IMR-90 (cell line): ENCODE measurements around the gene ANKRD24. TPM values are rescaled to one million over a fixed set of nuclear protein-coding genes. Genes with fewer than 3 reads are reported as not detected.

Experiments used
- ATAC-seq: fragments of 200-7000 bp; cut with Tn5 transposase; 2 replicates; pipeline ENCODE4 v1.9.1; 2020; ENCODE audit warnings: low read depth, mild to moderate bottlenecking, moderate library complexity
- BruUV-seq: library from RNA; stranded (reverse); fragments of 400-500 nt; replicated peaks from 2 replicates; lab custom pipeline; 2021; lab: Mats Ljungman, UMichigan
- CTCF ChIA-PET: fragments of 300-600 bp; formaldehyde crosslinking; extraction: SDS; loops from one replicate; lab custom pipeline; 2021; ENCODE audit warnings: antibody characterized with exemption; lab: Yijun Ruan, JAX
- POLR2A ChIA-PET: fragments of 300-600 bp; sonication (Branson Sonifier 250); formaldehyde crosslinking; loops from one replicate; lab custom pipeline; 2022; ENCODE audit warnings: antibody characterized with exemption; ENCODE audit not compliant: unreplicated experiment; lab: Charles Lee
- DNase-seq: peaks from one replicate; pipeline ENCODE4 v3.0.0; 2013
- H2AFZ ChIP-seq: replicated peaks from 2 replicates; pipeline ENCODE3; 2013; ENCODE audit warnings: low read length, mild to moderate bottlenecking; ENCODE audit not compliant: poor library complexity
- H2AK5ac ChIP-seq: 2 replicates; pipeline ENCODE4 v1.6.1; 2013; ENCODE audit warnings: low read depth, low read length, inconsistent platforms
- H2AK9ac ChIP-seq: replicated peaks from 2 replicates; pipeline ENCODE3; 2013; ENCODE audit warnings: mild to moderate bottlenecking, low read depth, low read length, moderate library complexity; ENCODE audit not compliant: poor library complexity
- H2BK120ac ChIP-seq: 2 replicates; pipeline ENCODE4 v1.6.1; 2013; ENCODE audit warnings: low read depth, low read length, inconsistent platforms
- H2BK15ac ChIP-seq: 3 replicates; pipeline ENCODE4 v1.6.1; 2013; ENCODE audit warnings: low read depth, low read length, inconsistent platforms
- H2BK20ac ChIP-seq: 2 replicates; pipeline ENCODE4 v1.6.1; 2013; ENCODE audit warnings: low read depth, mild to moderate bottlenecking, inconsistent platforms, low read length, moderate library complexity
- H2BK5ac ChIP-seq: 2 replicates; pipeline ENCODE4 v1.6.1; 2013; ENCODE audit warnings: mild to moderate bottlenecking, low read depth, low read length, inconsistent platforms; ENCODE audit not compliant: poor library complexity, severe bottlenecking
- H3K14ac ChIP-seq: replicated peaks from 2 replicates; pipeline ENCODE4 v1.6.1; 2013; ENCODE audit warnings: low read depth, low read length, inconsistent platforms
- H3K18ac ChIP-seq: 2 replicates; pipeline ENCODE4 v1.6.1; 2013; ENCODE audit warnings: low read depth, low read length, control low read depth
- H3K23ac ChIP-seq: 2 replicates; pipeline ENCODE4 v1.6.1; 2013; ENCODE audit warnings: low read depth, low read length, inconsistent platforms
- H3K27ac ChIP-seq: 2 replicates; pipeline ENCODE4 v1.5.1; 2013; ENCODE audit warnings: mild to moderate bottlenecking, control low read depth, low read length; ENCODE audit not compliant: insufficient read depth
- H3K27me3 ChIP-seq: 2 replicates; pipeline ENCODE4 v1.6.1; 2013; ENCODE audit warnings: low read length; ENCODE audit not compliant: control insufficient read depth, insufficient read depth
- H3K36me3 ChIP-seq: 2 replicates; pipeline ENCODE4 v1.6.1; 2013; ENCODE audit warnings: low read length, mixed read lengths; ENCODE audit not compliant: control insufficient read depth, insufficient read depth
- H3K4ac ChIP-seq: 2 replicates; pipeline ENCODE4 v1.6.1; 2013; ENCODE audit warnings: low read depth, low read length, inconsistent platforms
- H3K4me1 ChIP-seq: 2 replicates; pipeline ENCODE4 v1.6.1; 2013; ENCODE audit warnings: low read length, mixed read lengths; ENCODE audit not compliant: control insufficient read depth, insufficient read depth
- H3K4me2 ChIP-seq: 2 replicates; pipeline ENCODE4 v1.6.1; 2013; ENCODE audit warnings: low read depth, mild to moderate bottlenecking, control low read depth, low read length, moderate library complexity
- H3K4me3 ChIP-seq: 2 replicates; pipeline ENCODE4 v1.5.1; 2013; ENCODE audit warnings: low read depth, mild to moderate bottlenecking, control low read depth, low read length, moderate library complexity; ENCODE audit not compliant: insufficient read depth
- H3K56ac ChIP-seq: 2 replicates; pipeline ENCODE4 v1.6.1; 2013; ENCODE audit warnings: low read length, inconsistent platforms; ENCODE audit not compliant: insufficient read depth; ENCODE audit errors: extremely low read depth
- H3K79me1 ChIP-seq, 2 experiments: 2 replicates each; pipeline ENCODE4 v1.6.1; 2013; ENCODE audit warnings: low read length in 2 of 2, inconsistent platforms in 1 of 2, low read depth in 1 of 2
- H3K9ac ChIP-seq: 2 replicates; pipeline ENCODE4 v1.6.1; 2013; ENCODE audit warnings: low read depth, low read length, control low read depth
- H3K9me1 ChIP-seq: 2 replicates; pipeline ENCODE4 v1.6.1; 2013; ENCODE audit warnings: low read length, inconsistent platforms; ENCODE audit not compliant: insufficient read depth
- H3K9me3 ChIP-seq: 2 replicates; pipeline ENCODE4 v1.6.1; 2013; ENCODE audit warnings: low read length; ENCODE audit not compliant: control insufficient read depth, insufficient read depth
- H4K20me1 ChIP-seq: 2 replicates; pipeline ENCODE4 v1.6.1; 2013; ENCODE audit warnings: low read length, inconsistent platforms; ENCODE audit not compliant: insufficient read depth
- H4K5ac ChIP-seq: 2 replicates; pipeline ENCODE4 v1.6.1; 2013; ENCODE audit warnings: mild to moderate bottlenecking, low read depth, low read length, control low read depth
- H4K8ac ChIP-seq, 2 experiments: 2 replicates each; pipeline ENCODE4 v1.6.1; 2013; ENCODE audit warnings: low read depth in 2 of 2, low read length in 2 of 2, control low read depth in 1 of 2, inconsistent platforms in 1 of 2
- H4K91ac ChIP-seq: 2 replicates; pipeline ENCODE4 v1.6.1; 2013; ENCODE audit warnings: low read depth, low read length, inconsistent platforms; ENCODE audit not compliant: insufficient read depth
- CEBPB ChIP-seq: IDR thresholded peaks from 2 replicates; pipeline ENCODE4 v1.6.1; 2012; ENCODE audit warnings: low read depth, low read length, improper control_type of control experiment
- WGBS, 2 experiments: methylation state at CpG; one replicate each; pipeline versions ENCODE4 v1.1.5 to v1.1.7; 2013; ENCODE audit warnings: missing lambda C conversion rate in 2 of 2; ENCODE audit not compliant: insufficient read length in 1 of 2; ENCODE audit errors: extremely low coverage in 2 of 2; 5-methylcytosine and 5-hydroxymethylcytosine counted together
- dilution Hi-C: fragments of 300-500 bp; cut with HindIII; formaldehyde crosslinking; loops from one replicate; pipeline ENCODE4 v1.14.3; 2018; ENCODE audit warnings: low sequenced_read_pairs; ENCODE audit not compliant: unreplicated experiment
- in situ Hi-C: fragments of 300-500 bp; cut with MboI; formaldehyde crosslinking; loops from 3 replicates; pipeline ENCODE4 v1.14.3; 2019; ENCODE audit warnings: low sequenced_read_pairs, inconsistent platforms, mixed read lengths
- intact Hi-C: fragments of 100-400 bp; cut with micrococcal nuclease; formaldehyde crosslinking; loops from 2 replicates; pipeline ENCODE4 v1.10.0; 2022
- polyA plus RNA-seq, 3 experiments: library from polyadenylated mRNA; depleted of rRNA; stranded (reverse); fragments of >200 nt; gene quantifications; 2 replicates each; pipeline ENCODE4 v1.2.3, GENCODE V29; 2012; ENCODE audit warnings: low replicate concordance in 1 of 3
- total RNA-seq: library from RNA; depleted of rRNA; stranded (reverse); fragments of >200 nt; gene quantifications from 2 replicates; pipeline ENCODE4 v1.2.3, GENCODE V29; 2012
- TF ChIP-seq, protein P1 (sequence below): fragments of 150-350 bp; IDR thresholded peaks from 2 replicates; pipeline ENCODE4 v1.6.1; 2017; ENCODE audit warnings: mild to moderate bottlenecking, antibody characterized with exemption, low read length, low read depth

Gene ANKRD24
- total and polyA plus RNA-seq, 2 of the 4 experiments (the other 2 are of a cell fraction): 0.18 to 0.21 TPM

DNA sequence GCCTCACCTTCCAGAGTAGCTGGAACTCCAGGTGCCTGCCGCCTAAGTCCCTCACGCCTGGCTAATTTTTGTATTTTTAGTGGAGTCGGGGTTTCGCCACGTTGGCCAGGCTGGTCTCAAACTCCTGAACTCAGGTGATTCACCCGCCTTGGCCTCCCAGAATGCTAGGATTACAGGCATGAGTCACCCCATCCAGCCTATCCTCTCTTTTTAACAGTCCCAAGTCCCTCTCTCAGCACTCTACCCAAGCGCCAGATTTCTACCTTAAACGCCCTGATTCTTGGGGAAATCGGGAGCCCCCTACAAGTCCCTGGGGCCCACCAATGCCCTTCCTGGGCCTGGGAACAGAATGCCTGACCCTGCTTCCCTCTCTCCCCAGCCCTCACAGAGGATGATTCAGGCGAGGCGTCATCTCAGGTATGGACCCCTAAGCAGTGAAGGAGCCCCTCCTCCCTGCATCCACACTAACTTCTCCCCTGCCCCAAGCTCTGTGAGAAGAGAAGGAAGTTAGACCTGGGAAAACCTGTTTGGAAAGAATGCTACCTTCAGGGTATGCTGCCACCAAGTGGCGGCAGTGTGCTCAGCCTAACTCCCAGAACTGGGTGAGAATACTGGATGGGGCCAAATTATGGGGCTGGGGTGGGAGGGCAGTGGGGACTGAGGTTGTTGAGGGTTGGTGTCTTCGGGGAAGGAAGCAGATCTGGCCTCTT is 26.1 kb downstream of the ANKRD24 start (continued):
- TF ChIP-seq, protein P1, sequence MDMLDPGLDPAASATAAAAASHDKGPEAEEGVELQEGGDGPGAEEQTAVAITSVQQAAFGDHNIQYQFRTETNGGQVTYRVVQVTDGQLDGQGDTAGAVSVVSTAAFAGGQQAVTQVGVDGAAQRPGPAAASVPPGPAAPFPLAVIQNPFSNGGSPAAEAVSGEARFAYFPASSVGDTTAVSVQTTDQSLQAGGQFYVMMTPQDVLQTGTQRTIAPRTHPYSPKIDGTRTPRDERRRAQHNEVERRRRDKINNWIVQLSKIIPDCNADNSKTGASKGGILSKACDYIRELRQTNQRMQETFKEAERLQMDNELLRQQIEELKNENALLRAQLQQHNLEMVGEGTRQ: no peak

DNA sequence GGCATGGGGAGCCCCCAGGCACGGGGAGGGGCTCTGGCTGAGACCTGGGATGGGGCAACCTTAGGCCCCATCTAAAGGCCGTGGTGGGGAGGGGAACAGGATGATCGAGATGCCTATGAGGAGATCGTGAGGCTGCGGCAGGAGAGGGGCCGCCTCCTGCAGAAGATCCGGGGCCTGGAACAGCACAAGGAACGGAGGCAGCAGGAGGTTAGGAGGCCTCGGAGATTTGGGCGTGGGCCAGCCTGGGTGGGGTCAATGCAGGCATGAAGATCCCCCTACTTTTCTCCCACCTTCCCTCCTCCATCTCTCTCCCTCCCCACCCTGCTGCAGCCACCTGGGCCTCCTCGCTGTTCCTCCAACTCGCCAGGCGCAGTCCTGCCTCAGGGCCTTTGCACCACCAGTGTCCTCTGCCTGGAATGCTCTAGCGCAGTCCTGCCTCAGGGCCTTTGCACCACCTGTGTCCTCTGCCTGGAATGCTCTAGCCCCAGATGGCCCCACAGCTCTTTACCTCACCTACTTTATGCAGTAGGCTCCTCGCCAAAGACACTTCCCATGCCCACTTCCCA is 27.8 kb downstream of the ANKRD24 start:
- in situ Hi-C loops: no loop called here
- H4K91ac ChIP-seq: no peak overlapping the region
- no peak overlapping the region for H2BK120ac ChIP-seq
- no peaks in the 10 kb centered on the region for H3K79me1 ChIP-seq
- BruUV-seq: no TSS peak
- CTCF ChIA-PET: no interaction called here
- H3K27ac ChIP-seq: no peak overlapping the region
- H2AK9ac ChIP-seq: no peak overlapping the region
- DNase-seq: no peak
- POLR2A ChIA-PET: no interaction called here
- dilution Hi-C loops: no loop called here
- ATAC-seq: no peak
- H2BK20ac ChIP-seq: no peak overlapping the region
- 87% methylated on average over 3 of the region's 15 CpGs; no CpG with 5 or more reads in 1 of the 2 experiments for WGBS, 2 experiments
- H3K36me3 ChIP-seq: no peaks in the 10 kb centered on the region
- H3K9me1 ChIP-seq: no peaks in the 10 kb centered on the region
- no peak overlapping the region for H3K4me2 ChIP-seq
- no peak overlapping the region for H2BK5ac ChIP-seq
- no peak for TF ChIP-seq CEBPB
- no peak overlapping the region for H3K18ac ChIP-seq
- no peak overlapping the region for H3K14ac ChIP-seq
- no peak overlapping the region for H2AK5ac ChIP-seq
- no peak overlapping the region for H4K8ac ChIP-seq
- H2BK15ac ChIP-seq: no peak overlapping the region
- no peak overlapping the region for H3K56ac ChIP-seq
- H3K27me3 ChIP-seq: peaks cover 3% of the 10 kb centered on the region; the same call in 1 of the 2 replicates
- H4K5ac ChIP-seq: no peak overlapping the region
- no peak overlapping the region for H3K23ac ChIP-seq
- intact Hi-C loops: no loop called here
- no peaks in the 10 kb centered on the region for H4K20me1 ChIP-seq
- H3K9me3 ChIP-seq: no peaks in the 10 kb centered on the region
- H2AFZ ChIP-seq: no peak overlapping the region
- no peak overlapping the region for H3K9ac ChIP-seq
- H3K4me3 ChIP-seq: no peak overlapping the region
- no peaks in the 10 kb centered on the region for H3K4me1 ChIP-seq
- H3K4ac ChIP-seq: no peak overlapping the region
